ENCODE measurements around the gene TECR.
"Not testable (repeated sequence)": the region's sequence is repeated elsewhere in the genome, so short reads cannot be mapped to it uniquely, and the experiment has no call there.

The TECR gene

GRCh38 chr19:14554382-14554812 is 25.0 kb downstream of the TECR start:
- in situ Hi-C loops (cut with HindIII; ENCODE audit: low pct_ligation_motif_present, low pct_unique_long_range_greater_than_20kb, low sequenced_read_pairs): no loop called here
- DNase-seq: no peak

- peak; percentile 28 for DNase-seq
- in situ Hi-C loops (cut with HindIII; ENCODE audit: low pct_ligation_motif_present, low pct_unique_long_range_greater_than_20kb, low sequenced_read_pairs): no loop called here
Observed at GRCh38 chr19:14555918-14556661, 26.7 kb downstream of the TECR start.

- in situ Hi-C loops (cut with HindIII; ENCODE audit: low pct_ligation_motif_present, low pct_unique_long_range_greater_than_20kb, low sequenced_read_pairs): no loop called here
- peak; percentile 70 for DNase-seq
Observed at GRCh38 chr19:14556662-14557188, 27.3 kb downstream of the TECR start.

- no peak for DNase-seq
- in situ Hi-C loops (cut with HindIII; ENCODE audit: low pct_ligation_motif_present, low pct_unique_long_range_greater_than_20kb, low sequenced_read_pairs): no loop called here
Observed at GRCh38 chr19:14558370-14559066, 29.1 kb downstream of the TECR start.

- in situ Hi-C loops (cut with HindIII; ENCODE audit: low pct_ligation_motif_present, low pct_unique_long_range_greater_than_20kb, low sequenced_read_pairs): no loop called here
- no peak for DNase-seq
Observed at GRCh38 chr19:14559916-14560775, 30.8 kb downstream of the TECR start.

GRCh38 chr19:14560776-14561108 is 31.3 kb downstream of the TECR start:
- in situ Hi-C loops (cut with HindIII; ENCODE audit: low pct_ligation_motif_present, low pct_unique_long_range_greater_than_20kb, low sequenced_read_pairs): no loop called here
- DNase-seq: no peak

- no peak for DNase-seq
- in situ Hi-C loops (cut with HindIII; ENCODE audit: low pct_ligation_motif_present, low pct_unique_long_range_greater_than_20kb, low sequenced_read_pairs): no loop called here
Observed at GRCh38 chr19:14561249-14561648, 31.9 kb downstream of the TECR start.

DNA sequence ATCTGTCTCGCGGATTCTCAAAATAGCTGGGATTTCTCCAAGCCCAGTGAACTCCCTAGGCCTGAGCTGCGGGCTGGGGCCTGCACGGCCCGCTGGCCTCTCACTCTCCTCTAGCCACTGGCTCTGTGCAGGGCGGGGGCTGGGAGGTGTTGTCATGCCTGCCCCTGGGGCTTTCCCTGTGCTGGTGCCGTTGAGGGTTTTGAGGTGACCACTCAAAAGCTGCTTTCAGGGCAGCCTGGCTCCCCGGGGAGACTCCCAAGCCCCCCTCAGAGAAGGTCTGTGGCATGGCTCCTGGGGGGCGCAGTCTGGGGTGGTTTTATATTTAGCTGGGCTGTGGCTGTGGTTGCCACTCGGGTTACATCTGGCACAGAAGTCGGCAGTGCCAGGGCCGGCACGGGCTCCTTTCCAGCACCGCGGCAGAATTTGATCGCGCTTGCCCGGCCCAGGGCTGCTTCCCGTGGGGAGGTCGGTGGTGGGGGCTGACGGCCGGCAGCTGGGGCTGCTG is 32.5 kb downstream of the TECR start:
- in situ Hi-C loops (cut with HindIII; ENCODE audit: low pct_ligation_motif_present, low pct_unique_long_range_greater_than_20kb, low sequenced_read_pairs): no loop called here
- DNase-seq: no peak

GRCh38 chr19:14562660-14563589 is 33.5 kb downstream of the TECR start:
- DNase-seq: no peak
- in situ Hi-C loops (cut with HindIII; ENCODE audit: low pct_ligation_motif_present, low pct_unique_long_range_greater_than_20kb, low sequenced_read_pairs): no loop called here

GRCh38 chr19:14563590-14563926 is 34.2 kb downstream of the TECR start:
- DNase-seq: no peak
- in situ Hi-C loops (cut with HindIII; ENCODE audit: low pct_ligation_motif_present, low pct_unique_long_range_greater_than_20kb, low sequenced_read_pairs): no loop called here

GRCh38 chr19:14563989-14564651 is 34.7 kb downstream of the TECR start:
- peak; percentile 38 for DNase-seq
- in situ Hi-C loops (cut with HindIII; ENCODE audit: low pct_ligation_motif_present, low pct_unique_long_range_greater_than_20kb, low sequenced_read_pairs): no loop called here

- in situ Hi-C loops (cut with HindIII; ENCODE audit: low pct_ligation_motif_present, low pct_unique_long_range_greater_than_20kb, low sequenced_read_pairs); DNase-seq: not testable (repeated sequence)
Observed at GRCh38 chr19:14564652-14565297, 35.4 kb downstream of the TECR start.

- no peak for DNase-seq
- in situ Hi-C loops (cut with HindIII; ENCODE audit: low pct_ligation_motif_present, low pct_unique_long_range_greater_than_20kb, low sequenced_read_pairs): no loop called here
Observed at GRCh38 chr19:14565298-14565679, 35.9 kb downstream of the TECR start.

GRCh38 chr19:14565765-14566711 is 36.6 kb downstream of the TECR start:
- in situ Hi-C loops (cut with HindIII; ENCODE audit: low pct_ligation_motif_present, low pct_unique_long_range_greater_than_20kb, low sequenced_read_pairs): no loop called here
- DNase-seq: no peak

GRCh38 chr19:14566712-14567077 is 37.3 kb downstream of the TECR start:
- in situ Hi-C loops (cut with HindIII; ENCODE audit: low pct_ligation_motif_present, low pct_unique_long_range_greater_than_20kb, low sequenced_read_pairs): no loop called here
- DNase-seq: no peak

DNA sequence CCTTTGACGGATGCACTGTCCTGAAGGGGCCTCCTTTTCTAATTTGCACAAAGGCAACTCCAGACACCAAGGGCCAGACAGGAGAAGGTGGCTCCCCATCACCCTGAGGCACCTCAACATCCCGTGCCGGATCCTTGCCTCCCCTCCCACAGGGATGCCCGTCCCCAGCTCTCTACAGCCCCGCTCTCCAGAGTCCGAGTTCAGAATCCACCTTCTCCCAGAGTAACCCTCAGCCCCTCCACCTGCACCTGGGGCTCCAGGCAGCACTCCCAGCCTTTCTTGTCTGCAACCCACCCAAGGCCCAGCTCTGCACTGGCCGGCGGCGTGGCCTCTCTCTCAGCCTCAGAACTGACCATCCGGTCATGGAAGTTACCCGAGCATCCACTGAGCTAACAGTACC is 37.7 kb downstream of the TECR start:
- in situ Hi-C loops (cut with HindIII; ENCODE audit: low pct_ligation_motif_present, low pct_unique_long_range_greater_than_20kb, low sequenced_read_pairs): no loop called here
- no peak for DNase-seq
